Head of caudate nucleus (tissue), 42 donors: Measurements from ENCODE around the gene VAV3.
A peak's percentile ranks its signal among the peaks of the same experiment; 100 is the strongest.

Source experiments
- DNase-seq, 42 donors: peaks; one replicate each; pipeline versions ENCODE4 v3.0.0 to v3.0.0-alpha.2; 2020 to 2021; ENCODE audit warnings: mixed read lengths in 7 of 42
- intact Hi-C: fragments of 100-400 bp; cut with DNase I; formaldehyde crosslinking; loops from one replicate; pipeline ENCODE4 v1.15.0; 2022

Gene VAV3

GRCh38 chr1:107810291-107810951, 154.6 kb downstream of the VAV3 start:
- intact Hi-C loops: no loop called here
- DNase-seq: no peak

GRCh38 chr1:107807855-107808254, 157.1 kb downstream of the VAV3 start:
- DNase-seq: no peak
- intact Hi-C loops: no loop called here

GRCh38 chr1:107807405-107807804, 157.6 kb downstream of the VAV3 start:
- DNase-seq: no peak
- intact Hi-C loops: no loop called here

- intact Hi-C loops: no loop called here
- DNase-seq: no peak
Measured at GRCh38 chr1:107806902-107807301, 158.1 kb downstream of the VAV3 start.

GRCh38 chr1:107804741-107805140, 160.2 kb downstream of the VAV3 start:
- DNase-seq: no peak
- intact Hi-C loops: no loop called here

- intact Hi-C loops: no loop called here
- DNase-seq: no peak
Measured at GRCh38 chr1:107804134-107804533, 160.8 kb downstream of the VAV3 start.

- DNase-seq: no peak
- intact Hi-C loops: no loop called here
Measured at GRCh38 chr1:107803579-107803978, 161.4 kb downstream of the VAV3 start.

- intact Hi-C loops: no loop called here
- no peak for DNase-seq
Measured at GRCh38 chr1:107802654-107803053, 162.3 kb downstream of the VAV3 start.

GRCh38 chr1:107795994-107796393, 169.0 kb downstream of the VAV3 start:
- DNase-seq: no peak
- intact Hi-C loops: no loop called here

- DNase-seq: no peak
- intact Hi-C loops: no loop called here
Measured at GRCh38 chr1:107795441-107795840, 169.5 kb downstream of the VAV3 start.

GRCh38 chr1:107794571-107794970, 170.4 kb downstream of the VAV3 start:
- intact Hi-C loops: no loop called here
- no peak for DNase-seq

- DNase-seq: no peak
- intact Hi-C loops: no loop called here
Measured at GRCh38 chr1:107793896-107794453, 171.0 kb downstream of the VAV3 start.

GRCh38 chr1:107791348-107791747, 173.6 kb downstream of the VAV3 start:
- no peak for DNase-seq
- intact Hi-C loops: no loop called here

GRCh38 chr1:107789817-107790524, 175.0 kb downstream of the VAV3 start:
- DNase-seq: no peak
- intact Hi-C loops: no loop called here

GRCh38 chr1:107788206-107789202, 176.5 kb downstream of the VAV3 start:
- DNase-seq: no peak
- intact Hi-C loops: no loop called here

GRCh38 chr1:107787299-107787698, 177.7 kb downstream of the VAV3 start:
- intact Hi-C loops: no loop called here
- DNase-seq: peak in 6 of 42 donors; percentile 11 to 47 (median 18)

- no peak for DNase-seq
- intact Hi-C loops: no loop called here
Measured at GRCh38 chr1:107786203-107786845, 178.7 kb downstream of the VAV3 start.

- intact Hi-C loops: no loop called here
- DNase-seq: no peak
Measured at GRCh38 chr1:107785496-107786202, 179.3 kb downstream of the VAV3 start.
